ENCODE results near the gene TMEM120B. TPM values are rescaled to one million over a fixed set of nuclear protein-coding genes. Genes with fewer than 3 reads are reported as not detected.
"Not testable (repeated sequence)": the region's sequence is repeated elsewhere in the genome, so short reads cannot be mapped to it uniquely, and the experiment has no call there.

The TMEM120B gene
- total RNA-seq, 1 experiment from 2014 or later = 23.8 TPM

DNA sequence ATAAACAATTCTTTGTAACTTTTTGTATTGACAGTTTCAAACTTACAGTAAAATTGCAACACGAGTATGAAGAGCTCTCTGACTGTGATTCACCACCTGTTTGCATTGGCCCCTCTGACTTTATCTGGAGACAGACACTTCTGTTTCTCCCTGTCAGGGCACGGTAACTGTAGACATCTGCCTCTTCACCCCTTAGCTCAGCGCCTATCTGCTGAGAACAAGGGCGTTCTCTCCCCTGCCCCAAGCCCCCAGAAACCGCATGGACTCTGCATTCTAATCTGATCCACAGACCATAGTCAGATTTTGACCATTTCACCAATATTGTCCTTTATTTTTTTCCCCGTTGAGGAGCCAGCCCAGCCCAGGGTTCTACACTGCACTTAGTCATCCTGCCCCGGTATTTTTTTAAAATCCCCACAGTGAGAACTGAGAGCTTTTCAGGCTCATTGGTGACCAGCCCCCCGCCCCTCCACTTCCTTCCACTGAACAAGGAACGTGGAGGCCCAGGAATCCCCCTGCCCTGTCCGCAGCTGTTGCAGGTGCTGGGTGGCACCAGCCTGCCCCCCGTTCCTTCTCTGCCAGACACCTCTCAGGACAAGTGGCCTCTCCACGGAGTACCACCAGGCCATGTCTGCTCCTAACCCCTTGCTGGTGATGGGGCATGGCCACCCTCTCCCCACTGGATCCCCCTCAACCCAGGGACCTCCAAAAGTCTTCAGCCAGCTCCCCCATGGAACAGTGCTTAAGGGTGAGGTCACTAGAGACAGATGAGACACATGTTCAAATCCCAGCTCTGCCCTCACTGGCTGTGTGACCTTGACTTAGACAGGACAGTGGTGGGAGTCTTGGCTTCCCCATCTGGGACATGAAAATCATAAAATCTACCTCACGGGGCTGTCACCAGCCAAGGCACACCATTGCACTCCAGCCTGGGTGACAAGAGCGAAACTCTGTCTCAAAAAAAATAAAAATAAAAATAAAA lies 69.7 kb downstream of the TMEM120B start:
- peak; percentile 51 for DNase-seq
- no peak overlapping the region for H3K4me3 ChIP-seq (ENCODE audit: insufficient read depth, low read depth, low read length)
- H3K36me3 ChIP-seq (replicated peaks; ENCODE audit: control insufficient read depth, insufficient read depth, low read length) = peaks cover 3% of the 10 kb centered on the region
- no peaks in the 10 kb centered on the region for H3K27me3 ChIP-seq (ENCODE audit: control insufficient read depth, insufficient read depth, low read length)

DNA sequence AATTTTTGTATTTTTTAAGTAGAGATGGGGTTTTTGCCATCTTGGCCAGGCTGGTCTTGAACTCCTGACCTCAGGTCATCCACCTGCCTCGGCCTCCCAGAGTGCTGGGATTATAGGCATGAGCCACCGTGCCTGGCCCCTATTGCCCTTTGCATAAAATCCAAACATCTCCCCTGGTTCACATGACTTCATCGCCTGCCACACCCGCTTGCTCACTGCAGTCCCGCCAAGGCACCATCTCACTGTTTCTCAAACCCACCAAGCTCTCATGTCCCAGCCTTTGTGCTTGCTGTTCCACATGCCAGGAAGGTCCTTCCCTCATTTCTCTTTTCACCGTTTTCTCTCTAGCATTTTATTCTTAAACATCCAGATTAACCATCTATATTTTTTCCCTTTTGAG lies 71.2 kb downstream of the TMEM120B start:
- H3K36me3 ChIP-seq (replicated peaks; ENCODE audit: control insufficient read depth, insufficient read depth, low read length) = peaks cover 3% of the 10 kb centered on the region
- DNase-seq = no peak

DNA sequence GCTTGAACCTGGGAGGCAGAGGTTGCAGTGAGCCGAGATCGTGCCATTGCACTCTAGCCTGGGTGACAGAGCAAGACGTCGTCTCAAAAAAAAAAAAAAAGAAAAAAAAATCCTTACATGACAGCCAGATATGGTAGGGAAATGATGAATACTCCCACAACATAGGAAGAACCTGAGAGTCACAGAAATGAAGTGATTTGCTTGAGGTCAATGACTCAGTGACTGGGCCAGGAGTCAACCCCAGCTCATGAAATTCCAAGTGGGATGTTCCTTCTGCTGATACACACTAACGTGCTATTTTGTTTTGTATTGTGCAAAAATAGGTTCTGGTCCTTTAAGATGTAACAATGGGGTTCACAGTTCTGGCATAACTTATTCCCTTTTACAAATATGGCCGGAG lies 71.9 kb downstream of the TMEM120B start:
- peaks cover 3% of the 10 kb centered on the region; the same call in 1 of the 2 replicates for H3K36me3 ChIP-seq (replicated peaks; ENCODE audit: control insufficient read depth, insufficient read depth, low read length)
- no peak for DNase-seq
- no peak overlapping the region for H3K4me3 ChIP-seq (ENCODE audit: insufficient read depth, low read depth, low read length)
- no peaks in the 10 kb centered on the region for H3K27me3 ChIP-seq (ENCODE audit: control insufficient read depth, insufficient read depth, low read length)

More for the DNA sequence above, 71.2 kb downstream of the TMEM120B start:
- Histone ChIP-seq H3K4me3 (ENCODE audit: insufficient read depth, low read depth, low read length) (no peak overlapping the region), H3K27me3 (ENCODE audit: control insufficient read depth, insufficient read depth, low read length) (no peaks in the 10 kb centered on the region)

DNA sequence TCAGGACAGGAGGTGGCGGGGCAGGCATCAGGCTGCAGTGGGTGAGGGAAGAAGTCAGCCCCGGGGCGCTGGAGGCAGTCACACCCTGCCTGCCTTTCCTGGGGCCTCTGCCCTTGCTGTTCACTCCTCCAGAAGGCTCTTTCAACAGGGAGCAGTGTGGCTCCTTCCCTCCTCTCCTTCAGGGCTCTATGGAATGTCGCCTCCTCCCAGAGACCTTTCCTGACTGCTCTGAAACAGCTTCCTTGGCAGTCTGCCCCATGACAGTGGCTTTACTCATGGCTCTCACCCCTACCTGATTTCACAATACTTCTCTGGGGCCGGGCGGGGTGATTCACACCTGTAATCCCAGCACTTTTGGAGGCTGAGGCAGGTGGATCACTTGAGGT lies 73.9 kb downstream of the TMEM120B start:
- Histone ChIP-seq H3K36me3 (replicated peaks; ENCODE audit: control insufficient read depth, insufficient read depth, low read length) (no peaks in the 10 kb centered on the region; the same call in 1 of the 2 replicates), H3K4me3 (ENCODE audit: insufficient read depth, low read depth, low read length) (no peak overlapping the region), H3K27me3 (ENCODE audit: control insufficient read depth, insufficient read depth, low read length) (no peaks in the 10 kb centered on the region)
- peak; percentile 52 for DNase-seq

DNA sequence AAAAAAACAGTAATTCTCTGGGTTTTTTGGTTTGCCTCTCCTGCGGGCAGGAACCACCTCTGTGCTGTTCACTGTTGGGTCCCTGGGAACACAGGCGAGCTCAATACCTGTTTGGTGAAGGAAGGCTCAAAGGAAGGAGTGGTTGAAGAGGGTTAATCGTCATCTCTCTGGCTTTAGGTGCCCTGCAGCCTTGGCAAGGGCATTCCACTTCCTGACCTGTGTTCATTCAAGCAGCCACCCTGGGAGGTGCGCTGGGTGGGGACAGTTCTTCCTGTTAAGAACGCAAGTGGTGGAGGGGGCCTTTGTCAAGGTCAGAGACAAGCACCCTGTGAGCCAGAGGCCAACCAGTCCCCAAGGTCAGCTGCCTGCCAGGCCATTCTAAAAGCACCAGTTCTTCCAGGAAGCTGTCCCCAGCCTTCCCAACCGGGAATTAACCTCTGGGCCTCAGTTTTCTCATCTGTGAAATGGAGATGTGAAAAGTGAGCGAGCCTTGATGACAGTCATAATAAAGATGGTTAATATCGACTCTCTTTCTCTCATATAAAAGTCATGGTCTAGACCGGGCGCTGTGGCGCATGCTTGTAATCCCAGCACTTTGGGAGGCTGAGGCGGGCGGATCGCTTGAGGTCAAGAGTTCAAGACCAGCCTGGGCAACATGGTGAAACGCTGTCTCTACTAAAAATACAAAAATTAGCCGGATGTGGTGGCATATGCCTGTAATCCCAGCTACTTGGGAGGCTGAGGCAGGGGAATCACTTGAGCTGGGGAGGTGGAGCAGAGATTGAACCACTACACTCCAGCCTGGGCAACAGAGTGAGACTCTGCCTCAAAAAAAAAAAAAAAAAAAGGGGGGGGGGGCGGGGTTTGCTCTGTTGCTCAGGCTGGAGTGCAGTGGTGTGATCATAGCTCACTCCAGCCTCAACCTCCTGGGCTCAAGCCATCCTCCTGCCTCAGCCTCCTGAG lies 74.8 kb downstream of the TMEM120B start:
- H3K36me3 ChIP-seq (replicated peaks; ENCODE audit: control insufficient read depth, insufficient read depth, low read length) = no peaks in the 10 kb centered on the region; the same call in 1 of the 2 replicates
- H3K4me3 ChIP-seq (ENCODE audit: insufficient read depth, low read depth, low read length) = no peak overlapping the region
- H3K27me3 ChIP-seq (ENCODE audit: control insufficient read depth, insufficient read depth, low read length) = no peaks in the 10 kb centered on the region
- no peak for DNase-seq

DNA sequence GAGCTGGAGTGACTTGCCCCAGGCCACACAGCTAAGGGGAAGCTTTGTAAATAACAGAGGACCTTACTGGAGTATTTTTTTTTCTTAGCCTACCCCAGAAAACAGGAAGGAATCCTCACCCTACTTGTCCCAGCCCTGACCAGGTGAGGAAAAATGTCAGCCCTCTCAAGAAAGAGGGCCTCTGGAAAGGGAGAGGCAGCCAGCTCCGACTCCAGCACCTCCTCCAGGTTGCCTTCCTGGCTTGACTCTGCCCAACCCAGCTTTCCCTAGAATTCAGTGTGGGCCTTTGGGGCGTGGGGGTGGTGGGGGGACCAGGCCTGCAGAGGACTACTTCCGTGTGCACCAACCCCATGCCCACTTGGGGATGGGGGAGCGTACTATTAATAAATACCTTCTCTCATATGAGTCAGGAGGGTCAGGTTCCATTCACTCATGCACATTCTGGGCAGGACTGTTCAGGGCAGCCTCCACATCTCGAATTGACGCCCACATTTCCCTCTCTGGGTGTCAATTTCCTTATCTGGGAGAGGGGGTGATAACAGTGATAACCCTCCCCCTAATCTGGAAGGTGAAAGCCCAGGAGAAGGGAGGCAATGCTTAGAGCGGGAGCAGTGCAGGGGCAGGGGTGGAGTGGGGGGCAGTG lies 75.7 kb downstream of the TMEM120B start:
- no peak for DNase-seq
- Histone ChIP-seq H3K4me3 (ENCODE audit: insufficient read depth, low read depth, low read length) (no peak overlapping the region), H3K27me3 (ENCODE audit: control insufficient read depth, insufficient read depth, low read length) (peaks cover 2% of the 10 kb centered on the region; the same call in 1 of the 2 replicates), H3K36me3 (replicated peaks; ENCODE audit: control insufficient read depth, insufficient read depth, low read length) (no peaks in the 10 kb centered on the region; the same call in 1 of the 2 replicates)

DNA sequence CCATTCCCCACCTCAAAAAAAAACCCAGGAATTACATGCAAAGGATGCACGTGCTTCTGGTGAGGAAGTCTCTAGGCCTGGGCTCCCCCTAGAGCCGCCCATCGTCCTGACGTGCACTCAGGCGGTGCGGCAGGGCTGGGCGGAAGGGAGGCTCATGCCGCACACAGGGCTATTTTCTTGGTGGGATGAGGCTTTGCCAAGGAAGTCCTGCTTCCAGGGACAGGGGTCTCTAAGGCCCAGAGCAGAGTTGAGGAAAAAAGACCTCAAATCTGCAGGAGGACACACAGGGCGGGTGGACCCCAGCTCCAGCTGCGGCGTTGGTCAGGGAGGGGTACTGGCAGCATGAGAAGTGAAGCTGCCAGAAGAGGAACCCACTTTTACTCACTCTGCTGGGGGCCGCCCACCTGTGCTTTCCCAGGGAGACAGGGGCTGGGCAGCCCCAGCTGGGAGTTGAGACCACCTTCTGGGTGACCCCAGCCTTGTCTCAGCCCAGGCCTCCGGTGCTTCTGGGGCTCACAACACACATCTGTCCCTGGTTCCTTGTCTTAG lies 76.8 kb downstream of the TMEM120B start:
- H3K36me3 ChIP-seq (replicated peaks; ENCODE audit: control insufficient read depth, insufficient read depth, low read length) = no peaks in the 10 kb centered on the region; the same call in 1 of the 2 replicates
- no peak for DNase-seq
- no peak overlapping the region for H3K4me3 ChIP-seq (ENCODE audit: insufficient read depth, low read depth, low read length)
- H3K27me3 ChIP-seq (ENCODE audit: control insufficient read depth, insufficient read depth, low read length) = peaks cover 2% of the 10 kb centered on the region; the same call in 1 of the 2 replicates

DNA sequence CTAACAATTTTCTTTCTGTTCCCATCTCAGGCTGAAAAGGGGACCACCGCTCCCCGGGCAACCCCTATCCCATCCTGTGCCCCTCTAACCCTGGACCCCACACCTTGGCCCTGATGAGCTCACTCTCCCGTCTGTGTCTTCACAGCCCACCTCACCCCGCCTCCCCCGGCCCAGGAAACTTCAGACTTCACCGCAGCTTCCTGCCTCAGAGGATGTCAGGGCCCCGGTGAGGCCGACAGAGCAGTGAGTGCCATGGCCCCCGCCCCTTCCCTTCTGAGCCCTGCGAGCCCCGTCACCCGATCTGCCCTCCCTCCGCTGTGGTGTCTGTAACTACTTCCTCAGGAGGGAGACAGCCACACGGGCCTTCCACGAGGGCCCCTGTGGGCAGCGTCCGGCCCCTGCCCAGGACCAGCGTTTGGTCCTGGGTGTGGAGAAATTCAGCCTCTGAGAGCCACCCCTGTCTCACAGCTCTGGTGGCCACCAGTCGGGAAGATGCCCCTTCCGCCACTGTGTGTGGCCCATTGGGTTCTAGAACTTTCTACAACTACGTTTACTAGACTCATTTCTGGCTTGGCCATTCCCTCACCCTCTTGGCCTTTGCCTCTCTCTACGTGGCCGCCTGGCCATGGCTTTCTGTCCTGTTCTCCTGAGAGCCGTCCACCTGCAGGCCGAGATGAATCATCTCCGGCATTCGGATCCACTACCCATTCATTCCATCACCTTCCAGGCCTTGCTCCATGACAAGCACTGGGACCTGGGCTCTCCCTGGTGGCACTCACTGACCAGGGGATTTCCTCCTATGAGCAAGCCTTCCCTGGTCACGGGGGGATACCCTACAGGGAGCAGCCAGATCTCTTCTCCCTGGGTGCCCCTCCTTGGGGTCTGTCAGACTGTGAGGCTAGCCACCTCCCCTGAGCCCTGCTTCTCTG lies 77.5 kb downstream of the TMEM120B start:
- Histone ChIP-seq H3K36me3 (replicated peaks; ENCODE audit: control insufficient read depth, insufficient read depth, low read length) (peaks cover under 1% of the 10 kb centered on the region; the same call in 1 of the 2 replicates), H3K4me3 (ENCODE audit: insufficient read depth, low read depth, low read length) (no peak overlapping the region), H3K27me3 (ENCODE audit: control insufficient read depth, insufficient read depth, low read length) (peaks cover 2% of the 10 kb centered on the region; the same call in 1 of the 2 replicates)
- DNase-seq = no peak

DNA sequence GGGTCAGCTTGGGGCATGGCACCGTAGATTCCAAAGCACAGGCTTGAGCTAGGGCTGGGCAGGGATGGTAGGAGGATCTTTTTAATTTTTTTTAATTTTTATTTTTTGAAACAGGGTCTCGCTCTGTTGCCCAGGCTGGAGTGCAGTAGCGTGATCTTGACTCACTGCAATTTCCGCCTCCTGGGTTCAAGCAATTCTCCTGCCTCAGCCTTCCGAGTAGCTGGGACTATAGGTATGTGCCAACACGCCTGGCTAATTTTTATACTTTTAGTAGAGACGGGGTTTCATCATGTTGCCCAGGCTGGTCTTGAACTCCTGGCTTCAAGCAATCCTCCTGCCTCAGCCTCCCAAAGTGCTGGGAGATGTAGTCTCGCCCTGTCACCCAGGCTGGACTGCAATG lies 78.2 kb downstream of the TMEM120B start:
- H3K27me3 ChIP-seq (ENCODE audit: control insufficient read depth, insufficient read depth, low read length); DNase-seq; H3K4me3 ChIP-seq (ENCODE audit: insufficient read depth, low read depth, low read length); H3K36me3 ChIP-seq (replicated peaks; ENCODE audit: control insufficient read depth, insufficient read depth, low read length): not testable (repeated sequence)

DNA sequence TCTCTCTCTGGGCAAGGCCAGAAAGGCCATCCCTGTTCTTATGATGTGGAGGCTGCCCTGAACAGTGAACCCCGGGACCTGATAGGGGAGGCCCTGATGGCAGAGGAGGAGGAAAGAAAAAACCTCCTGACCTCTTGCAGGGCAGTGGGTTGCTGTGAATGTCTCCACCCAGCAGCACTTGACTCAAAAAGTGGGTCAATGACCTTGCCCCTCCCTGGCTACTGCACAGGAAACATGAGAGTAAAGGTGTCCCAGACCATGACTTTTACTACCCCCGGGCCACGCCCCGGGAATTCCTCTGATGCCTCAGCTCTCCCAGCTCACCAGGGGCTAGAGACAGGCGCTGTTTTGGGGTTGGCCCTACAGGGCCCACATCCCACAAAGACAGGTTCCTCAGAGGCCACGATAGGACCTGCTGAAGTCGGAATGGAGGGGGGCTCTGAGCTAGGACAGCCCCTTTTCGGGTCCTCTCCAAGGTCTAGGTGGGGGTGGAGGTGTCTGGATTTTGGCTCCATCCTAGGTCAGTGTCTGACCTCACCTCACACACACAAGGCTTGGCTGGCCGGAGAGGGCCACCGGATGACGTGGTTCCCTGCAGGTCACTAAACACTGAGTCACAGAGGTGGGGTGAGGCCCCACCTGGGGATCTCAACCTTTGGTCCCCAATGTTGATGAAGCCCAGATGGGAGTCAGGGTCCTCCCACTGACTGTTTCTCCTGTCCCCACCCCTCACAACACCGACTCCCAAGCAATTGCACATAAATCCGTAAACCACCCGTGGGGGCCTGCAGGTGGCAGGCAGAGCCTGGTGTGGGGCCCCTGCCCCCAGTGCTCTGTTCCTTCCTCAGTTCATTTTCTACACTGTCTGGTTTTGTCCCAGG lies 79.4 kb downstream of the TMEM120B start:
- Histone ChIP-seq H3K36me3 (replicated peaks; ENCODE audit: control insufficient read depth, insufficient read depth, low read length) (peaks cover 7% of the 10 kb centered on the region), H3K27me3 (ENCODE audit: control insufficient read depth, insufficient read depth, low read length) (peaks cover 2% of the 10 kb centered on the region; the same call in 1 of the 2 replicates), H3K4me3 (ENCODE audit: insufficient read depth, low read depth, low read length) (no peak overlapping the region)
- DNase-seq = no peak

DNA sequence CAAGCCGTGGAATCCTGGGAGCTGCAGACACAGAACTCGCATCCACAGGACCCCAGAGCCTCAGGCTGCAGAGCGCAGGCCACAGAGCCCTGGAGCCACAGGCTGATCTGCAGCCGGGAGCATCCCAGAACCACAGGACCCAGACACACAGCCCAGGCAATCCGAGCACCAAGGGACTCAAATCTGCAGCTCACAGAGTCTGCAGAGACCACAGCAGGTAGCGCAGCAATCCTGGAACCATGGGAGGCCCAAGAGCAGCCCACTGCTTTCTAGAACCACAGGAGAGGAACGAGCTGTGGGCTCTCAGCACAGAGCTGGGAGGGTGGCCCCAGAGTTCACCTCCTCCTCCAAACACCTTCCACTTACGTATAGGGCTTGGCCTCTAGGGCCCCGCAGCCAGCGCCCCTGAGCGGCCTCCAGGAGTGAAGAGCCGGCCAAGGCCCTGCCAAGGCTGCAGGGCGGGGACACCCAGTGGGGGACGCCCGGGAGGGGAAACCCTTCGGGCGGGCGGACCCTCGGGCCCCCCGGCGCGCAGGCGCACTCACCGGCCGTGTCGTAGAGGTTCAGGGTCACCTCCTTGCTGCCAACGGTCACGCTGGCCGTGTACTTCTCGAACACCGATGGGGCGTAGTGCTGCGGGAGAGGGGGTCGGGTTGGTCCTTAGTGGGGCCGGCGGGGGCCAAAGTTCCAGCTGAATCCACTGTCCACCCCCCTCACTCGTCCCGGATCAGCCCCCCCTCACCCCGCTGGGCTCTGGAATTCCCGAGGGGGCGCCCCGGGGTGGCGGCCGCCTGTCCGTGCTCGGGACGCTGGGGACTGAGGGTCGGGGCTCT lies 80.3 kb downstream of the TMEM120B start:
- peak overlapping the region; percentile 79 for H3K4me3 ChIP-seq (ENCODE audit: insufficient read depth, low read depth, low read length)
- H3K36me3 ChIP-seq (replicated peaks; ENCODE audit: control insufficient read depth, insufficient read depth, low read length) = peaks cover 7% of the 10 kb centered on the region
- H3K27me3 ChIP-seq (ENCODE audit: control insufficient read depth, insufficient read depth, low read length) = peaks cover 2% of the 10 kb centered on the region; the same call in 1 of the 2 replicates
- peak; percentile 82 for DNase-seq
